Activated CD4-positive, alpha-beta T cell treated with anti-CD3 and anti-CD28 coated beads, Interleukin-2, amount 10 ng/mL, durations not matched to agents 7 days and 5 days (primary cell): ENCODE results near the gene GALNT15. TPM values are rescaled to one million over a fixed set of nuclear protein-coding genes. Genes with fewer than 3 reads are reported as not detected.

ENCODE experiments used
- CTCF ChIA-PET: fragments of 350-600 bp; sonication (Branson Sonifier 250); formaldehyde crosslinking; loops from one replicate; lab custom pipeline; 2021; ENCODE audit warnings: antibody characterized with exemption; lab: Charles Lee
- POLR2A ChIA-PET: fragments of 350-600 bp; sonication (Branson Sonifier 250); formaldehyde crosslinking; loops from one replicate; lab custom pipeline; 2021; ENCODE audit warnings: antibody characterized with exemption; lab: Charles Lee
- DNase-seq: peaks from one replicate; pipeline ENCODE4 v3.0.0-alpha.2; 2020
- H3K27ac Mint-ChIP-seq: one replicate; pipeline ENCODE4 v1.8.0; 2021; ENCODE audit warnings: mild to moderate bottlenecking, moderate library complexity, mixed read lengths
- H3K27me3 Mint-ChIP-seq: one replicate; pipeline ENCODE4 v1.8.0; 2021; ENCODE audit warnings: mixed read lengths
- H3K36me3 Mint-ChIP-seq: one replicate; pipeline ENCODE4 v1.8.0; 2021; ENCODE audit warnings: low read depth, mixed read lengths
- H3K4me1 Mint-ChIP-seq: one replicate; pipeline ENCODE4 v1.8.0; 2021; ENCODE audit warnings: mixed read lengths
- H3K4me3 Mint-ChIP-seq: one replicate; pipeline ENCODE4 v1.8.0; 2021; ENCODE audit warnings: mild to moderate bottlenecking, moderate library complexity, mixed read lengths
- H3K9me3 Mint-ChIP-seq: one replicate; pipeline ENCODE4 v1.8.0; 2021; ENCODE audit warnings: mixed read lengths
- total RNA-seq, 2 experiments: library from RNA; stranded (reverse); gene quantifications; one replicate each; pipeline ENCODE4 v1.2.3, GENCODE V29; 2021

GALNT15 gene
- total RNA-seq, 2 experiments from 2014 or later: not detected

- Mint-ChIP-seq H3K9me3 (no peaks in the 10 kb centered on the region), H3K4me1 (peaks cover 27% of the 10 kb centered on the region), H3K4me3 (peak overlapping the region; percentile 21), H3K27me3 (no peaks in the 10 kb centered on the region), H3K27ac (peak overlapping the region; percentile 38), H3K36me3 (peaks cover 5% of the 10 kb centered on the region)
- ChIA-PET POLR2A (no interaction called here), CTCF (interaction anchor here (0.7 to 2.3 kb wide), 6 partner anchors 9 to 640 kb away, joined by 3 to 8 read pairs (median 4); partner anchors contain the start of genes DPH3 and OXNAD1)
- no peak for DNase-seq
Observed at GRCh38 chr3:16254916-16255315, 80.4 kb downstream of the GALNT15 start.

GRCh38 chr3:16255326-16255725 lies 80.8 kb downstream of the GALNT15 start:
- Mint-ChIP-seq H3K4me1 (peaks cover 29% of the 10 kb centered on the region), H3K36me3 (peaks cover 8% of the 10 kb centered on the region), H3K27me3 (no peaks in the 10 kb centered on the region), H3K27ac (peak overlapping the region; percentile 38), H3K4me3 (peak overlapping the region; percentile 21), H3K9me3 (no peaks in the 10 kb centered on the region)
- DNase-seq: no peak
- ChIA-PET POLR2A (no interaction called here), CTCF (interaction anchor here (0.6 to 2.3 kb wide), 4 partner anchors 9 to 652 kb away, joined by 3 to 8 read pairs (median 4); partner anchors contain the start of genes DPH3 and OXNAD1)

- POLR2A ChIA-PET: no interaction called here
- Mint-ChIP-seq H3K4me1 (peaks cover 29% of the 10 kb centered on the region), H3K27me3 (no peaks in the 10 kb centered on the region), H3K9me3 (no peaks in the 10 kb centered on the region), H3K4me3 (no peak overlapping the region), H3K36me3 (peaks cover 8% of the 10 kb centered on the region), H3K27ac (no peak overlapping the region)
- CTCF ChIA-PET: interaction anchor here (0.6 to 2.3 kb wide), 3 partner anchors 9 to 652 kb away, joined by 3 to 8 read pairs (median 4); partner anchors contain the start of genes DPH3 and OXNAD1
- no peak for DNase-seq
Observed at GRCh38 chr3:16255726-16256125, 81.2 kb downstream of the GALNT15 start.

GRCh38 chr3:16257309-16257708 lies 82.8 kb downstream of the GALNT15 start:
- ChIA-PET CTCF (interaction anchor here (1.2 kb wide), 1 partner anchor 69 kb away, joined by 3 read pairs; no protein-coding TSS in a partner anchor), POLR2A (no interaction called here)
- peaks cover 8% of the 10 kb centered on the region for H3K36me3 Mint-ChIP-seq
- peaks cover 29% of the 10 kb centered on the region for H3K4me1 Mint-ChIP-seq
- H3K9me3 Mint-ChIP-seq: no peaks in the 10 kb centered on the region
- H3K27me3 Mint-ChIP-seq: no peaks in the 10 kb centered on the region
- DNase-seq: no peak
- H3K27ac Mint-ChIP-seq: no peak overlapping the region
- H3K4me3 Mint-ChIP-seq: no peak overlapping the region

- Mint-ChIP-seq H3K4me1 (peaks cover 29% of the 10 kb centered on the region), H3K27ac (no peak overlapping the region), H3K4me3 (no peak overlapping the region), H3K9me3 (no peaks in the 10 kb centered on the region), H3K27me3 (no peaks in the 10 kb centered on the region), H3K36me3 (peaks cover 8% of the 10 kb centered on the region)
- CTCF ChIA-PET: interaction anchor here (0.7 to 1.0 kb wide), 2 partner anchors 52 to 292 kb away, joined by 3 to 4 read pairs; no protein-coding TSS in a partner anchor
- DNase-seq: no peak
- POLR2A ChIA-PET: no interaction called here
Observed at GRCh38 chr3:16258177-16258576, 83.7 kb downstream of the GALNT15 start.

- Mint-ChIP-seq H3K27me3 (no peaks in the 10 kb centered on the region), H3K36me3 (peaks cover 8% of the 10 kb centered on the region), H3K9me3 (no peaks in the 10 kb centered on the region), H3K4me3 (no peak overlapping the region), H3K27ac (peak overlapping the region; percentile 39), H3K4me1 (peaks cover 30% of the 10 kb centered on the region)
- ChIA-PET CTCF (interaction anchor here (0.6 to 1.3 kb wide), 3 partner anchors 12 to 314 kb away, joined by 3 to 4 read pairs (median 4); no protein-coding TSS in a partner anchor), POLR2A (no interaction called here)
- DNase-seq: no peak
Observed at GRCh38 chr3:16258866-16259265, 84.4 kb downstream of the GALNT15 start.

GRCh38 chr3:16260046-16260445 lies 85.6 kb downstream of the GALNT15 start:
- Mint-ChIP-seq H3K4me1 (peaks cover 24% of the 10 kb centered on the region), H3K27ac (no peak overlapping the region), H3K9me3 (no peaks in the 10 kb centered on the region), H3K4me3 (no peak overlapping the region), H3K27me3 (no peaks in the 10 kb centered on the region), H3K36me3 (peaks cover 8% of the 10 kb centered on the region)
- no peak for DNase-seq
- ChIA-PET POLR2A (no interaction called here), CTCF (interaction anchor here (0.6 to 1.3 kb wide), 2 partner anchors 8 to 13 kb away, joined by 3 read pairs; no protein-coding TSS in a partner anchor)

GRCh38 chr3:16262174-16262573 lies 87.7 kb downstream of the GALNT15 start:
- Mint-ChIP-seq H3K27me3 (no peaks in the 10 kb centered on the region), H3K4me3 (no peak overlapping the region), H3K27ac (no peak overlapping the region), H3K9me3 (no peaks in the 10 kb centered on the region), H3K4me1 (peaks cover 35% of the 10 kb centered on the region), H3K36me3 (peaks cover 8% of the 10 kb centered on the region)
- DNase-seq: no peak
- ChIA-PET CTCF (no interaction called here), POLR2A (no interaction called here)

GRCh38 chr3:16264174-16264707 lies 89.8 kb downstream of the GALNT15 start:
- peak overlapping the region; percentile 98 for H3K27ac Mint-ChIP-seq
- no peaks in the 10 kb centered on the region for H3K27me3 Mint-ChIP-seq
- H3K4me1 Mint-ChIP-seq: peaks cover 45% of the 10 kb centered on the region
- CTCF ChIA-PET: interaction anchor here (0.7 to 5.6 kb wide), 8 partner anchors 10 to 286 kb away, joined by 3 to 42 read pairs (median 4); no protein-coding TSS in a partner anchor
- POLR2A ChIA-PET: interaction anchor here (1.4 kb wide), 1 partner anchor 248 kb away, joined by 4 read pairs; no protein-coding TSS in a partner anchor
- H3K36me3 Mint-ChIP-seq: peaks cover 6% of the 10 kb centered on the region
- peak overlapping the region; percentile 99 for H3K4me3 Mint-ChIP-seq
- no peak for DNase-seq
- no peaks in the 10 kb centered on the region for H3K9me3 Mint-ChIP-seq

GRCh38 chr3:16264708-16265454 lies 90.4 kb downstream of the GALNT15 start, which contains the start of the genes DPH3 and OXNAD1:
Gene DPH3 (minus strand): TSS chr3:16264943. CDS start chr3:16264876, 67 bp downstream.
Gene OXNAD1 (plus strand): TSS chr3:16265212. CDS start chr3:16270953, 5,741 bp downstream.
- no peaks in the 10 kb centered on the region for H3K9me3 Mint-ChIP-seq
- ChIA-PET CTCF (interaction anchor here (0.6 to 5.6 kb wide), 10 partner anchors 10 to 472 kb away, joined by 3 to 42 read pairs (median 4); no protein-coding TSS in a partner anchor), POLR2A (interaction anchor here (0.6 to 1.4 kb wide), 2 partner anchors 247 to 290 kb away, joined by 4 to 5 read pairs; no protein-coding TSS in a partner anchor)
- H3K4me1 Mint-ChIP-seq: peaks cover 42% of the 10 kb centered on the region
- H3K36me3 Mint-ChIP-seq: peaks cover 7% of the 10 kb centered on the region
- H3K27ac Mint-ChIP-seq: peak within 1 kb of the TSS; percentile 98
- peak within 1 kb of the TSS; percentile 99 for H3K4me3 Mint-ChIP-seq
- H3K27me3 Mint-ChIP-seq: no peaks in the 10 kb centered on the region
- peak; percentile 100 for DNase-seq

GRCh38 chr3:16265455-16265786 lies 90.9 kb downstream of the GALNT15 start:
- Mint-ChIP-seq H3K4me1 (peaks cover 40% of the 10 kb centered on the region), H3K9me3 (no peaks in the 10 kb centered on the region), H3K27me3 (no peaks in the 10 kb centered on the region), H3K36me3 (peaks cover 8% of the 10 kb centered on the region), H3K27ac (peak overlapping the region; percentile 98), H3K4me3 (peak overlapping the region; percentile 99)
- CTCF ChIA-PET: interaction anchor here (0.6 to 5.6 kb wide), 9 partner anchors 11 to 472 kb away, joined by 3 to 42 read pairs (median 3); no protein-coding TSS in a partner anchor
- DNase-seq: no peak
- POLR2A ChIA-PET: interaction anchor here (0.6 to 1.4 kb wide), 2 partner anchors 247 to 290 kb away, joined by 4 to 5 read pairs; no protein-coding TSS in a partner anchor

GRCh38 chr3:16266714-16267113 lies 92.2 kb downstream of the GALNT15 start:
- Mint-ChIP-seq H3K27ac (peak overlapping the region; percentile 98), H3K27me3 (no peaks in the 10 kb centered on the region), H3K4me1 (peaks cover 40% of the 10 kb centered on the region), H3K4me3 (peak overlapping the region; percentile 99), H3K36me3 (peaks cover 15% of the 10 kb centered on the region), H3K9me3 (no peaks in the 10 kb centered on the region)
- CTCF ChIA-PET: interaction anchor here (0.7 to 5.6 kb wide), 4 partner anchors 20 to 54 kb away, joined by 3 to 42 read pairs (median 4); no protein-coding TSS in a partner anchor
- POLR2A ChIA-PET: no interaction called here
- DNase-seq: no peak
